Esophagus squamous epithelium (tissue), 5 donors: ENCODE data around the gene JHY. TPM values are rescaled to one million over a fixed set of nuclear protein-coding genes. Genes with fewer than 3 reads are reported as not detected.

Source experiments
- DNase-seq: peaks from one replicate; lab custom pipeline; 2025; lab: John Stamatoyannopoulos, UW
- H3K27ac ChIP-seq, 4 donors: fragments of 200-600 bp; sonication (generic); one replicate each; pipeline ENCODE4 v1.5.1; 2016 to 2019; ENCODE audit warnings: mild to moderate bottlenecking in 1 of 4
- H3K27me3 ChIP-seq, 4 donors: fragments of 200-600 bp; sonication (generic); 1 replicate in 3 of 4; 2 replicates in 1 of 4; pipeline versions ENCODE4 v1.5.1 to v1.6.0; 2017 to 2021; ENCODE audit warnings: antibody characterized with exemption in 1 of 4
- H3K36me3 ChIP-seq, 3 donors: fragments of 200-600 bp; sonication (generic); one replicate each; pipeline ENCODE4 v1.5.1; 2016 to 2019
- H3K4me1 ChIP-seq, 3 donors: fragments of 200-600 bp; sonication (generic); one replicate each; pipeline ENCODE4 v1.5.1; 2017 to 2019
- H3K4me3 ChIP-seq, 4 donors: fragments of 200-600 bp; sonication (generic); 1 replicate in 3 of 4; 2 replicates in 1 of 4; pipeline ENCODE4 v1.5.1; 2016 to 2019; ENCODE audit warnings: mild to moderate bottlenecking in 2 of 4, moderate library complexity in 1 of 4
- H3K9me3 ChIP-seq, 3 donors: fragments of 200-600 bp; sonication (generic); one replicate each; pipeline ENCODE4 v1.5.1; 2016 to 2019
- CTCF ChIP-seq, 6 experiments: fragments of 450-650 bp in 4 of 6; fragments of 200-600 bp in 2 of 6; sonication (generic) in 2 of 6; IDR thresholded peaks; one replicate each; pipeline ENCODE4 v1.5.1; 2016 to 2019; ENCODE audit warnings: antibody characterized with exemption in 6 of 6, mild to moderate bottlenecking in 4 of 6, moderate library complexity in 4 of 6
- POLR2A ChIP-seq, 4 donors: fragments of 450-650 bp; IDR thresholded peaks; one replicate each; pipeline ENCODE4 v1.6.1; 2017; ENCODE audit warnings: antibody characterized with exemption in 4 of 4, mild to moderate bottlenecking in 4 of 4, moderate library complexity in 3 of 4
- WGBS, 2 donors: methylation state at CpG; one replicate each; pipeline ENCODE4 v1.1.5; 2018; 5-methylcytosine and 5-hydroxymethylcytosine counted together
- intact Hi-C: fragments of 100-400 bp; cut with DNase I; formaldehyde crosslinking; loops from one replicate; pipeline ENCODE4 v1.15.0; 2022
- total RNA-seq, 4 donors: library from RNA; depleted of rRNA; stranded (reverse); fragments of >200 nt; gene quantifications; one replicate each; pipeline ENCODE4 v1.1.0, GENCODE V29; 2016
- donor health status: DM: yes; HTN: yes; CAD: no.

JHY gene
- 1 to 10 TPM in 2 of 4 donors, under 1 TPM in 2; 0.91 to 3.4 (median 1.2) TPM for total RNA-seq

- Histone ChIP-seq H3K27me3 (peaks cover 0 to 18% (median 0%) of the 10 kb centered on the region in 4 donors), H3K9me3 (no peaks in the 10 kb centered on the region), H3K27ac (peak within 1 kb of the TSS; percentile 65 to 90 (median 84)), H3K36me3 (no peaks in the 10 kb centered on the region), H3K4me1 (peaks cover 0 to 20% (median 12%) of the 10 kb centered on the region in 3 donors), H3K4me3 (peak within 1 kb of the TSS; percentile 47 to 96 (median 74))
- 32 to 36% methylated on average over 27 to 28 of the region's 39 CpGs for WGBS, 2 donors
- no peak for DNase-seq
- intact Hi-C loops: no loop called here
- no peak for TF ChIP-seq CTCF (IDR thresholded peaks at IDR 0.05)
- TF ChIP-seq POLR2A (IDR thresholded peaks at IDR 0.05): no peak
These were observed at the start of gene JHY for GRCh38 chr11:122882189-122882856. Gene JHY, plus strand, starts transcription at chr11:122882759. Its CDS starts 3,091 bp downstream, at chr11:122885850.

- no peak for DNase-seq
- no peaks in the 10 kb centered on the region for H3K4me1 ChIP-seq
- 76 to 77% methylated on average over 7 of the region's 7 CpGs for WGBS, 2 donors
- no peaks in the 10 kb centered on the region for H3K36me3 ChIP-seq
- intact Hi-C loops: no loop called here
- no peak overlapping the region for H3K27ac ChIP-seq
- TF ChIP-seq CTCF (IDR thresholded peaks at IDR 0.05): no peak
- TF ChIP-seq POLR2A (IDR thresholded peaks at IDR 0.05): no peak
- no peak overlapping the region for H3K4me3 ChIP-seq
- H3K9me3 ChIP-seq: no peaks in the 10 kb centered on the region
- H3K27me3 ChIP-seq: peaks cover 0 to 3% (median 0%) of the 10 kb centered on the region in 4 donors
These were observed 48.6 kb upstream of the JHY start for GRCh38 chr11:122833846-122834464.

GRCh38 chr11:122836916-122837315, 45.6 kb upstream of the JHY start:
- H3K9me3 ChIP-seq: no peaks in the 10 kb centered on the region
- H3K36me3 ChIP-seq: no peaks in the 10 kb centered on the region
- no peak overlapping the region for H3K4me3 ChIP-seq
- no peaks in the 10 kb centered on the region for H3K4me1 ChIP-seq
- no peak for DNase-seq
- intact Hi-C loops: no loop called here
- peaks cover 0 to 3% (median 0%) of the 10 kb centered on the region in 4 donors for H3K27me3 ChIP-seq
- no peak overlapping the region for H3K27ac ChIP-seq
- no peak for TF ChIP-seq POLR2A (IDR thresholded peaks at IDR 0.05)
- TF ChIP-seq CTCF (IDR thresholded peaks at IDR 0.05): no peak

- no peak overlapping the region for H3K27ac ChIP-seq
- no peaks in the 10 kb centered on the region for H3K36me3 ChIP-seq
- 87 to 90% methylated on average over 4 of the region's 4 CpGs for WGBS, 2 donors
- DNase-seq: no peak
- no peaks in the 10 kb centered on the region for H3K9me3 ChIP-seq
- TF ChIP-seq POLR2A (IDR thresholded peaks at IDR 0.05) (no peak), CTCF (IDR thresholded peaks at IDR 0.05) (no peak)
- H3K4me1 ChIP-seq: no peaks in the 10 kb centered on the region
- H3K4me3 ChIP-seq: no peak overlapping the region
- H3K27me3 ChIP-seq: peaks cover 0 to 3% (median 0%) of the 10 kb centered on the region in 4 donors
- intact Hi-C loops: no loop called here
These were observed 44.8 kb upstream of the JHY start for GRCh38 chr11:122837528-122838346.
